Vagina (tissue), 2 donors: ENCODE measurements around the gene CALU.

Source experiments
- POLR2AphosphoS5 ChIP-seq, 2 donors: sonication (generic); formaldehyde crosslinking; IDR thresholded peaks; one replicate each; pipeline ENCODE4 v1.9.0; 2017; ENCODE audit warnings: antibody characterized with exemption in 2 of 2, mild to moderate bottlenecking in 2 of 2, low read depth in 1 of 2; ENCODE audit not compliant: insufficient read depth in 1 of 2
- TF ChIP-seq, protein P1 (sequence below), 3 experiments: fragments of 450-650 bp in 2 of 3; fragments of 200-600 bp in 1 of 3; sonication (generic) in 1 of 3; IDR thresholded peaks; one replicate each; pipeline ENCODE4 v1.5.1; 2017 to 2019; ENCODE audit warnings: antibody characterized with exemption in 3 of 3, mild to moderate bottlenecking in 2 of 3, moderate library complexity in 2 of 3

DNA sequence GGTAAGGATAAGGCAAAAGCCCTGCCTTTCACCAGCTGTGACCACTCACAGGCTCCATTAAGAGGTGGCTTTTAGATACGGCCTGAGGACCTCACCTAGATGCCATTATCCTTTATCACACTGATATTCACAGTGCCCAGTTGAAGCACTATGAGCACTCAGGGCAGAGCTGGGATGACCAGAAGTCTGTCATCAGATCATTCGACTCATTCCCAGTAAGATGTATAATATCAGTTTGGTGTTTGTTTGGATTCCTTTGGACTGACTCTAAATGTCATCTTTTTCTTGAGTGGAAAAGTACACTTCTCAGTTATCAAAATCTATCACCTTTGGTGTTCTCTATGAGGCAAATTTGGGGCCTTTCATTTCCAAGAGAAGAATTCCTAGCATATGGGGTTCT is 71.3 kb downstream of the CALU start:
- no peak for TF ChIP-seq POLR2AphosphoS5 (IDR thresholded peaks at IDR 0.05; ENCODE audit: insufficient read depth in 1 of 2, low read depth in 1 of 2)
- TF ChIP-seq, protein P1, sequence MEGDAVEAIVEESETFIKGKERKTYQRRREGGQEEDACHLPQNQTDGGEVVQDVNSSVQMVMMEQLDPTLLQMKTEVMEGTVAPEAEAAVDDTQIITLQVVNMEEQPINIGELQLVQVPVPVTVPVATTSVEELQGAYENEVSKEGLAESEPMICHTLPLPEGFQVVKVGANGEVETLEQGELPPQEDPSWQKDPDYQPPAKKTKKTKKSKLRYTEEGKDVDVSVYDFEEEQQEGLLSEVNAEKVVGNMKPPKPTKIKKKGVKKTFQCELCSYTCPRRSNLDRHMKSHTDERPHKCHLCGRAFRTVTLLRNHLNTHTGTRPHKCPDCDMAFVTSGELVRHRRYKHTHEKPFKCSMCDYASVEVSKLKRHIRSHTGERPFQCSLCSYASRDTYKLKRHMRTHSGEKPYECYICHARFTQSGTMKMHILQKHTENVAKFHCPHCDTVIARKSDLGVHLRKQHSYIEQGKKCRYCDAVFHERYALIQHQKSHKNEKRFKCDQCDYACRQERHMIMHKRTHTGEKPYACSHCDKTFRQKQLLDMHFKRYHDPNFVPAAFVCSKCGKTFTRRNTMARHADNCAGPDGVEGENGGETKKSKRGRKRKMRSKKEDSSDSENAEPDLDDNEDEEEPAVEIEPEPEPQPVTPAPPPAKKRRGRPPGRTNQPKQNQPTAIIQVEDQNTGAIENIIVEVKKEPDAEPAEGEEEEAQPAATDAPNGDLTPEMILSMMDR (IDR thresholded peaks at IDR 0.05) = no peak
